Mesendoderm (in vitro differentiated cells): Measurements from ENCODE around the gene SYNE2.
A peak's percentile ranks its signal among the peaks of the same experiment; 100 is the strongest.

ENCODE experiments used
- DNase-seq: peaks from one replicate; pipeline ENCODE4 v3.0.0; 2013
- H2AK5ac ChIP-seq: 2 replicates; pipeline ENCODE4 v1.6.1; 2013; ENCODE audit warnings: low read length, inconsistent platforms
- H2BK120ac ChIP-seq: 2 replicates; pipeline ENCODE4 v1.6.1; 2013; ENCODE audit warnings: low read depth, mild to moderate bottlenecking, low read length, moderate library complexity, mixed read lengths
- H2BK15ac ChIP-seq: replicated peaks from 2 replicates; pipeline ENCODE4 v1.6.1; 2013; ENCODE audit warnings: low read depth, mild to moderate bottlenecking, moderate library complexity
- H2BK5ac ChIP-seq: 2 replicates; pipeline ENCODE4 v1.6.1; 2013; ENCODE audit warnings: low read length, inconsistent platforms
- H3K18ac ChIP-seq: 2 replicates; pipeline ENCODE4 v1.6.1; 2013; ENCODE audit warnings: mild to moderate bottlenecking, low read length, mixed read lengths
- H3K23ac ChIP-seq: one replicate; pipeline ENCODE4 v1.6.1; 2013; ENCODE audit warnings: low read length
- H3K27ac ChIP-seq: 2 replicates; pipeline ENCODE4 v1.5.1; 2013; ENCODE audit warnings: low read depth, mild to moderate bottlenecking, inconsistent platforms, low read length, moderate library complexity
- H3K27me3 ChIP-seq: 2 replicates; pipeline ENCODE4 v1.6.1; 2013; ENCODE audit warnings: low read length, control low read depth, mild to moderate bottlenecking, inconsistent platforms; ENCODE audit not compliant: insufficient read depth, poor library complexity
- H3K36me3 ChIP-seq: 2 replicates; pipeline ENCODE4 v1.6.1; 2013; ENCODE audit warnings: low read length, inconsistent platforms; ENCODE audit not compliant: control insufficient read depth, insufficient read depth
- H3K4ac ChIP-seq: one replicate; pipeline ENCODE4 v1.6.1; 2013; ENCODE audit warnings: low read depth, mild to moderate bottlenecking, low read length, moderate library complexity
- H3K4me1 ChIP-seq: 2 replicates; pipeline ENCODE4 v1.6.1; 2013; ENCODE audit warnings: low read depth, low read length, inconsistent platforms; ENCODE audit not compliant: control insufficient read depth
- H3K4me2 ChIP-seq: 2 replicates; pipeline ENCODE4 v1.6.1; 2013; ENCODE audit warnings: low read length
- H3K4me3 ChIP-seq: 2 replicates; pipeline ENCODE4 v1.5.1; 2013; ENCODE audit warnings: mild to moderate bottlenecking, low read length
- H3K56ac ChIP-seq: one replicate; pipeline ENCODE4 v1.6.1; 2013; ENCODE audit warnings: low read length
- H3K79me1 ChIP-seq: 2 replicates; pipeline ENCODE4 v1.6.1; 2013; ENCODE audit warnings: low read length, inconsistent platforms
- H3K79me2 ChIP-seq: 2 replicates; pipeline ENCODE4 v1.6.1; 2013; ENCODE audit warnings: mild to moderate bottlenecking, low read length; ENCODE audit not compliant: control insufficient read depth, insufficient read depth
- H3K9ac ChIP-seq: 2 replicates; pipeline ENCODE4 v1.6.1; 2013; ENCODE audit warnings: low read length, inconsistent platforms
- H4K5ac ChIP-seq: one replicate; pipeline ENCODE4 v1.6.1; 2013; ENCODE audit warnings: low read length
- H4K8ac ChIP-seq: one replicate; pipeline ENCODE4 v1.6.1; 2013; ENCODE audit warnings: low read depth, mild to moderate bottlenecking, control low read depth, low read length, moderate library complexity
- WGBS: extraction: QIAGEN DNeasy Blood & Tissue Kit; methylation state at CpG from one replicate; pipeline ENCODE4 v1.1.7; 2013; ENCODE audit warnings: low lambda C conversion rate, missing lambda C conversion rate; ENCODE audit not compliant: insufficient coverage; ENCODE audit errors: extremely low coverage; 5-methylcytosine and 5-hydroxymethylcytosine counted together

The SYNE2 gene

GRCh38 chr14:64197996-64198395, 345.2 kb downstream of the SYNE2 start:
- H3K56ac ChIP-seq, result no peak overlapping the region
- no peak overlapping the region for H2BK15ac ChIP-seq
- H3K79me1 ChIP-seq, result no peaks in the 10 kb centered on the region
- no CpG with 5 or more reads among the region's 3 CpGs for WGBS
- no peak overlapping the region for H2AK5ac ChIP-seq
- no peak overlapping the region for H3K4ac ChIP-seq
- H3K36me3 ChIP-seq, result no peaks in the 10 kb centered on the region
- H3K4me3 ChIP-seq, result no peak overlapping the region
- no peaks in the 10 kb centered on the region for H3K79me2 ChIP-seq
- no peak overlapping the region for H3K18ac ChIP-seq
- H3K9ac ChIP-seq, result no peak overlapping the region
- H3K23ac ChIP-seq, result no peak overlapping the region
- H2BK5ac ChIP-seq, result no peak overlapping the region
- H3K27me3 ChIP-seq, result no peaks in the 10 kb centered on the region
- H4K8ac ChIP-seq, result no peak overlapping the region
- H4K5ac ChIP-seq, result no peak overlapping the region
- no peak overlapping the region for H3K4me2 ChIP-seq
- no peak overlapping the region for H3K27ac ChIP-seq
- H2BK120ac ChIP-seq, result no peak overlapping the region
- no peaks in the 10 kb centered on the region for H3K4me1 ChIP-seq
- DNase-seq, result no peak

GRCh38 chr14:64198486-64198885, 345.7 kb downstream of the SYNE2 start:
- H2AK5ac ChIP-seq, result no peak overlapping the region
- no peak overlapping the region for H2BK5ac ChIP-seq
- no peak overlapping the region for H3K4ac ChIP-seq
- H3K36me3 ChIP-seq, result no peaks in the 10 kb centered on the region
- H3K79me1 ChIP-seq, result no peaks in the 10 kb centered on the region
- H3K27me3 ChIP-seq, result no peaks in the 10 kb centered on the region
- no peak overlapping the region for H3K27ac ChIP-seq
- no peak overlapping the region for H4K8ac ChIP-seq
- no peak overlapping the region for H3K23ac ChIP-seq
- no peak overlapping the region for H3K4me2 ChIP-seq
- H3K79me2 ChIP-seq, result no peaks in the 10 kb centered on the region
- H3K18ac ChIP-seq, result no peak overlapping the region
- H2BK120ac ChIP-seq, result no peak overlapping the region
- H4K5ac ChIP-seq, result no peak overlapping the region
- no peaks in the 10 kb centered on the region for H3K4me1 ChIP-seq
- no peak overlapping the region for H3K9ac ChIP-seq
- H2BK15ac ChIP-seq, result no peak overlapping the region
- DNase-seq, result no peak
- WGBS, result no CpG with 5 or more reads among the region's 3 CpGs
- H3K56ac ChIP-seq, result no peak overlapping the region
- H3K4me3 ChIP-seq, result no peak overlapping the region

- Histone ChIP-seq H3K79me2 (no peaks in the 10 kb centered on the region), H3K36me3 (no peaks in the 10 kb centered on the region), H3K27me3 (no peaks in the 10 kb centered on the region), H3K23ac (no peak overlapping the region), H4K5ac (no peak overlapping the region), H3K9ac (no peak overlapping the region), H3K4me2 (no peak overlapping the region), H3K56ac (peak overlapping the region; percentile 49), H3K27ac (no peak overlapping the region), H3K4me3 (no peak overlapping the region), H3K4ac (no peak overlapping the region), H2BK120ac (no peak overlapping the region), H3K79me1 (no peaks in the 10 kb centered on the region), H3K18ac (no peak overlapping the region), H2AK5ac (no peak overlapping the region), H3K4me1 (no peaks in the 10 kb centered on the region), H2BK5ac (no peak overlapping the region), H2BK15ac (no peak overlapping the region), H4K8ac (no peak overlapping the region)
- WGBS, result no CpG with 5 or more reads among the region's 4 CpGs
- peak; percentile 32 for DNase-seq
These were observed 347.4 kb downstream of the SYNE2 start for GRCh38 chr14:64200170-64200569.

GRCh38 chr14:64201296-64201695, 348.5 kb downstream of the SYNE2 start:
- Histone ChIP-seq H3K56ac (no peak overlapping the region), H3K79me1 (no peaks in the 10 kb centered on the region), H2BK120ac (no peak overlapping the region), H2BK15ac (no peak overlapping the region), H4K5ac (no peak overlapping the region), H3K36me3 (no peaks in the 10 kb centered on the region), H3K4me2 (no peak overlapping the region), H4K8ac (no peak overlapping the region), H3K18ac (no peak overlapping the region), H3K4me1 (no peaks in the 10 kb centered on the region), H3K4ac (no peak overlapping the region), H3K23ac (no peak overlapping the region), H3K9ac (no peak overlapping the region), H3K27me3 (no peaks in the 10 kb centered on the region), H3K4me3 (no peak overlapping the region), H3K27ac (no peak overlapping the region), H2BK5ac (no peak overlapping the region), H2AK5ac (no peak overlapping the region), H3K79me2 (no peaks in the 10 kb centered on the region)
- DNase-seq, result no peak
- WGBS, result no CpG with 5 or more reads among the region's 7 CpGs

- no peak overlapping the region for H3K56ac ChIP-seq
- H2AK5ac ChIP-seq, result no peak overlapping the region
- DNase-seq, result no peak
- H3K23ac ChIP-seq, result no peak overlapping the region
- H2BK120ac ChIP-seq, result no peak overlapping the region
- H3K79me1 ChIP-seq, result no peaks in the 10 kb centered on the region
- H2BK5ac ChIP-seq, result no peak overlapping the region
- H3K27me3 ChIP-seq, result no peaks in the 10 kb centered on the region
- H4K8ac ChIP-seq, result no peak overlapping the region
- H3K36me3 ChIP-seq, result no peaks in the 10 kb centered on the region
- WGBS, result no CpG with 5 or more reads among the region's 18 CpGs
- H3K4me3 ChIP-seq, result no peak overlapping the region
- H3K18ac ChIP-seq, result no peak overlapping the region
- H3K79me2 ChIP-seq, result no peaks in the 10 kb centered on the region
- H3K4ac ChIP-seq, result no peak overlapping the region
- no peak overlapping the region for H4K5ac ChIP-seq
- H3K4me1 ChIP-seq, result no peaks in the 10 kb centered on the region
- no peak overlapping the region for H3K27ac ChIP-seq
- no peak overlapping the region for H2BK15ac ChIP-seq
- H3K4me2 ChIP-seq, result no peak overlapping the region
- H3K9ac ChIP-seq, result no peak overlapping the region
These were observed 349.2 kb downstream of the SYNE2 start for GRCh38 chr14:64201921-64202545.

GRCh38 chr14:64202716-64203115, 349.9 kb downstream of the SYNE2 start:
- H2BK5ac ChIP-seq, result no peak overlapping the region
- no peak overlapping the region for H3K18ac ChIP-seq
- H3K36me3 ChIP-seq, result no peaks in the 10 kb centered on the region
- H3K4me1 ChIP-seq, result no peaks in the 10 kb centered on the region
- no peak overlapping the region for H3K9ac ChIP-seq
- H3K79me2 ChIP-seq, result no peaks in the 10 kb centered on the region
- no peak overlapping the region for H3K4me2 ChIP-seq
- DNase-seq, result no peak
- WGBS, result no CpG with 5 or more reads among the region's 10 CpGs
- no peaks in the 10 kb centered on the region for H3K79me1 ChIP-seq
- H2BK120ac ChIP-seq, result no peak overlapping the region
- no peak overlapping the region for H3K4me3 ChIP-seq
- no peak overlapping the region for H3K23ac ChIP-seq
- no peak overlapping the region for H3K56ac ChIP-seq
- H3K27ac ChIP-seq, result no peak overlapping the region
- H2BK15ac ChIP-seq, result no peak overlapping the region
- H4K8ac ChIP-seq, result no peak overlapping the region
- no peak overlapping the region for H4K5ac ChIP-seq
- no peak overlapping the region for H3K4ac ChIP-seq
- no peaks in the 10 kb centered on the region for H3K27me3 ChIP-seq
- no peak overlapping the region for H2AK5ac ChIP-seq
